ENCODE measurements around the gene MGMT.

MGMT gene

DNA sequence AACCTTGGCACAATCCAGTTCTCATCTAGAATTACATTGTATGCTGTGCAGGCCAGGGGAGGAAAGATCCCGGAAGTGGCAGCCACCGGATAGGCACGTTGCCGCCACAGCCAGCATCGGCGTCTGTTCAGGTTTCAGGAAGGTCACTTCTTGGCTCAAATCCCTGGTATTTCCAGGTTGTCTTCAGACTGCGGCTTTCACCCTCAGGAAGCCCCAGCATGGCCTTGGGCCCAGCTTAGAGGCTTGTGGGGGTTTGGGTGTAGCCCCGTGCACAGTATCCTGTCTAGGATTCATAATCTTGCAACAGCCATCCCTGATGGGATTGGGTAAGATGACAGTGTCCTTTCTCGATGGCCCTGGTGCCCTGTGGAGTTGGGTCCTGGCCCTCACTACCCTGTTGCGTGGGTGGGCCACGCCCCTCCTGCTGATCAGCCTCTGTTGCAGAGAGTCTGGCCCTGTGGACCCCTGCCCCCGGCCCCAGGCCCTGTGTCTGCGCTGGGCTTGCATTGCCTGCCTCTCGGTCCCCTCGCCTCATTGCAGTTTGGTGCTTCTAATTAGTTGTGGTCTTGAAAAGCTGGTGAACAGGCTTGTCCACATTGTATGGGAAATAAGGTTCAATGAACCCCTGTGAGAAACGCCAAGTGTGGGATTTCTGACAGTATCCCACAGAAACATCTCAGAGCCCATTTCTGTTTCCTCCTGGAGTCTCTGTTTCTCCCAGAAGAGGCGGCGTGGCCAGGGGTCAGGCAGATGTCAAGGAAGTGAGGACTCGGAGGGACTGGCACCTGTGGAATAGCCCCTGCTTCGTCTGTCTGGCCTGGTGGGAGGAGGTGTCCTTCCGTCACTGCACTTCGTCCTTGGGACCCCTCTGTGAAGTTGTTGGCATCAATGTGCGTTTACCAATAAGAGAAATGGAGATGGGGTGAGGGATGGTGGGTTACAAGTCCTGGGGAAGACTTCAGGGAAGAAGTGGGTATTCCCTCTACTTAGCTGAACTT is 77.5 kb downstream of the MGMT start:
- DNase-seq = no peak

DNA sequence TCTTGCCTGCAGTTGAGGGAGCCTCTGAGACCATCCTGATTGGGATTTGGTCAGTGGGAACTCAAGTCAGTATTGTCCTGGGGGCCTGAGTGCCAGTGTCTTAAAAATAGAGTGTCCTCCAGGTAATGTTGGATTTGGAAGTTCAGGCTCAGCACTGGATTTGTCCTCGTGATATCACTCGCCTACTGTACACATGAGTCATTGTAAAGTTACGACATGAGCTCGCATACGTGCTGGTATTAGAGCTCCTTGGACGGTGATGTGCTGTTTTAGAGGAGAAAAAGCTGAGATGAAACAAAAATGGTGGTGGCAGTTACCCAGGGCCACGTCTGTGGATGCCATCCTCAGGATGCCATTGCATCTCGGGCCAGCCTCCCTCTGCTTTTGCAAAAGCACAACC is 78.2 kb downstream of the MGMT start:
- no peak for DNase-seq

DNA sequence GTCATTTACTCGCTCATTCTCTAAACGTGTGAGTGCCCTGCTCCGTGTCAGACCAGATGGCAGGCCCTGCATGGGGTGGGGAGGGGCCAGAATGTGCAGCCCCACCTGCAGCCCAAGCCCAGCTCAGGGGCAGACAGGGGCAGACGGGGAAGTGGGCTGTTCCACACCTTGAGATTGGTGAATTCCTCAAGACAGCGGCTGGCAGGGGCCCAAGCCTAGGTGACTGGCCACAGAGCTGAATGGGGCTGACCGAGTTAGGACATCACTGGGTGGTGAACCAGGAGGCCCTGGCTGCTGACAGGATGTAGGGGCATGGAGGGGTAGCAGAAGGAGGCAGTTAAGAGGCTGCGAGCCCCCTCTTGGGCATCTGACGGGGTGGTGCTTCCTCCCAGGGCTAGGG is 79.1 kb downstream of the MGMT start:
- no peak for DNase-seq

DNA sequence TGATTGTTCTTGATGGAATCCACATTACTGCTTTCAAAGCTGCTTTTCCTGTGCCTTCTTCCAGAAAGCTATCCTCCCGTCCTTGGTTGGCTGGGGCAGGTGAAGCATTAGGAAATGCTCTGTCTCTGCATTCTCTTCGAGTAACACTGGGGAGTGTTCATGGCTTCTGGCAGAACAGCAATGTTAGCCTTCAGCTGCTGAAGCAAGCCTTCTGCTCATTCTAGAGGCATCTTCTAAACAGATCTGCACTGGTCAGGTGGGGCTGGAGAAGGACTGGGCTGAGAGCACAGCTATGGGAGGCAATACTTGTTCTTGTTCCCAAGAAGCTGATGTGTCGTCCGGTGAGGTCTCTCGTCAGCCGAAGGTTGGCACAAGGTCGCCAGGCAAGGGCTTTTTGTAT is 80.6 kb downstream of the MGMT start:
- no peak for DNase-seq

DNA sequence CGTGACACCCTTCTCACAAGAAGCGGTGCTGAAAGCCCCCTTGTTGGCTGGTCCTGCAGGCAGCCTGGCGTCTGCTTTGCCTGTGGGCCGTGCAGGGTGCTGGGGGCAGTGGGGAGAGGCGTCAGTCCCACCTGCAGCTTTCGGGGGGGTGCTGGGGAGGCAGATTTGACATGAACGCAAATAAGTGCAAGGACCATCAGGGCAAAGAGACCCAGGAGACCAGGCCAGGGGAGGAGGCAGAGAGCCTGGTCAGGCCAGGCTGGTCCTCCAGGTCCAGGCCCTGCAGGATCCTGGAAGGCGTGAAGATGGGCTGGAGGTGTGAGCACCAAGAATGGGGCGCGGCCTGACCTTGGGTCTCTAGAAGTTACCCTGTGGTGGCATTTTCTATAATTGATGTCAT is 81.6 kb downstream of the MGMT start:
- no peak for DNase-seq

DNA sequence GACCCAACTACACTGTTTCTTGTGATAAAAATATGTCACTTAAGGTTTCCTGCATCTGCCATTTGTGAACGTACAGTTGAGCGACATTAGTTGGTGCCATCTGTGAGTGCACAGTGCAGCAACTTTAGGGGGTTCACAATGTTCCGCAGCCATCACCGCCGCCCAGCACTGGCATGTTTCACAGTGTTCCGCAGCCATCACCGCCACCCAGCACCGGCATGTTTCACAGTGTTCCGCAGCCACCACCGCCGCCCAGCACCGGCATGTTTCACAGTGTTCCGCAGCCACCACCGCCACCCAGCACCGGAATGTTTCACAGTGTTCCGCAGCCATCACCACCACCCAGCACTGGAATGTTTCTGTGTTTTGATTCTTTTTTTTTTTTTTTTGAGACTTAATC is 83.0 kb downstream of the MGMT start:
- DNase-seq = no peak

DNA sequence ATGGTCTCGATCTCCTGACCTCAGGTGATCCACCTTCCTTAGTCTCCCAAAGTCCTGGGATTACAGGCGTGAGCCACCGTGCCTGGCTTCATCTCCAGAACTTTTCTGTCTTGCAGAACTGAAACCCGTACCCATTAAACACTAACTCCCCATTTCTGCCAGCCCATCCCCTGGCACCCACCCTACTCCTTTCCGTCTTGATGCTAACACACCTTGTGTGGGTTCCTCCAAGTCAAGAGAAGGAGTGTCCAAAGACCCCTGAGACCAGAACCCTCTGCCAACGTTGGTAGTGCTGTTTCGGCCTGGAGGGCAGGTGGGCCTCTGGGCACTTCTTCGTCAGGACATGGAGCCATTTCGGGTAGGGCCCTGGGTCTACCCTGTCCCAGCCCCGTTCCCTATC is 83.6 kb downstream of the MGMT start:
- DNase-seq = no peak

- no peak for DNase-seq
Observed at GRCh38 chr10:129552119-129552518, 85.1 kb downstream of the MGMT start.

GRCh38 chr10:129553928-129554327 is 86.9 kb downstream of the MGMT start:
- no peak for DNase-seq

- no peak for DNase-seq
Observed at GRCh38 chr10:129556316-129556715, 89.3 kb downstream of the MGMT start.

- no peak for DNase-seq
Observed at GRCh38 chr10:129560361-129560760, 93.3 kb downstream of the MGMT start.

DNA sequence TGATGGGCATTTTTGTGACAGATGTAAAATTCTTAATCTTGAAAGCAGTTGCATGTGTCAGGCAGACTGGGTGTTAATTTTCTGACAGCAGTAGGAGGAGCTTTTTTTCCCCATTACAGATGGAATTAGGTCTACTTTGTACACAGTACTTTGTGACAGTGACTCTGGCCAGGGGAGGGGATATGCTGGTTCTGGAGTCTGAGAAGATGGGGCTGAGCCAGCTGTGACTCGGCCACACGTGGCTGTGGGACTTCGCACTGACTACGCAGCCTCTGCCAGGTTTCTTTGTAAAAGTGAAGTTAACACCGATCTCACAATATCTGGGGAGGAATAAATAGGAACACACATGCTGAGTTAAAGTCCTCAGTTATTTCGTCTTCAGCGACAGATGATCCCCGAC is 95.4 kb downstream of the MGMT start:
- DNase-seq = no peak

GRCh38 chr10:129564923-129565322 is 97.9 kb downstream of the MGMT start:
- no peak for DNase-seq

DNA sequence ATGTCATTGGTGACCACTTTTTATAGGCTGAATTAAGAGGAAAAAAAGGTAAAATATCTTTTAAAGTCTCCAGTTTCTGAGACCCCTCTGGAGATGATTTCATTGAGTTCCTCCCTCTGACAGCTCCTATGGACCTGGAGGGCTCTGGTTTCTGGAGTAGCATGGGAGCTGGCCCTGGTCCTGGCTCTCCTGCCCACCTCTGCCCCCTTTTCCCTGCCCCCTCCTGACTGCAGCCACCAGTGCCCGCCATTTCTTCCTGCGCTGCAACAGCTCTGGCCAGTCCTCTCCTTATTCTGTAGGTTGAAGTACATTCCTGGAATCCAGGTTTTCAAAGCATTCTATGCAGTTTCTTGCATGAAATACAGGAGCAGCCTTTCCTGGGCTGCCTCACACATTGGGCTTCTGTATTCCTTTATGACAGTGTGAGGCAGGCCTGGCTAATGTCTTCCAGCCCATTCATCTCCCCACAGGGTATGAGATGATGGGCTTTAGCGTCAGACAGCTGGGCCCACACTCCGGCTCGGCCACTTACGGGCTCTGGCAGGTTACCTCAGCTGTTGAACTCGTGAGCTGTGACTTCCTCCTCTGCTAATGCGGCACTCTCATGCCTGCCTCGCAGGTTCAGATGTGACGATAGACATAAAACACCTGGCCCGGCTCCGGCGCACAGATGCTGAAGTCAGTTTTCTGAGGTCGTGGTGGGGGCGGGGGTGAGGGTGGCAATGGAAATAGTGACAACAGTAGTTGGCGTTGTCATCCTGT is 101.7 kb downstream of the MGMT start:
- DNase-seq = no peak

DNA sequence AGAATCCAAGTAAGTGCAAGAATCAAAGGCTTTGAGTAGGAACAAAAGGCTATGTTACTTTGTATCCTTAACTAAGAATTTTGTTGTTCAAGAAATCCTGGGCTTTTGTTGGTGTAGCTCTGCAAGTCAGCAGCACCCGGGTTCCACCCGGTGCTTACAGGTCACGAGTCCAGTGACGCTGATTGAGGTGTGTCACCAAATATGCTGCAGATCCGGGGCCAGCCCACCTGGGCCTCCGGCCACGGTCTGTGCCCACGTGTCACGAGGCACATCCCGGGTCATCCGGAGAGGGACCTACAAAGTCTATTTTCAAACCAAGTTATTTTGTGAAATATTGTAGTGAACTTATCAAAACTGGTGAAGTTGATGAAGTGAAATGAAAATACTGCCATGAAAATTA is 103.1 kb downstream of the MGMT start:
- no peak for DNase-seq

DNA sequence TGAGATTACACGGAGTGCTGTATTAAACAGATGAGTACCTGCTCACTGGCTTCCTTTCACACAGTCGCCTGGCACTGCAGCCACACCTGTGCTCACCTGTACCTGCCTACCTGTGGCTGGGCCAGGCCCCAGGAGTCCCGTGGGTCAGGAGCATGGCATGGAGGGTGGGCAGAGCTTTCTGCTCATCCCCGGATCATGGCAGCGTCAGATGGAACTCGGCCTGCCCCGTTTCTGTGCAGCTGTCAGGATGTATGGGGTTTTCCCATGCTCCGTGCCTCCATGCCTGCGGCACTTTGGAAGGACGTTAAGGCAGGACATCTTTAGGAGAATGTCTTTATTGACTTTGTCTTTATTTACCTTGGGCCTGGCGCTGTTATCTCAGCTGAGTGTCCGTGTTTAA is 112.2 kb downstream of the MGMT start:
- DNase-seq = no peak

- DNase-seq = no peak
Observed at GRCh38 chr10:129580010-129580409, 113.0 kb downstream of the MGMT start.

GRCh38 chr10:129580901-129581300 is 113.9 kb downstream of the MGMT start:
- no peak for DNase-seq

DNA sequence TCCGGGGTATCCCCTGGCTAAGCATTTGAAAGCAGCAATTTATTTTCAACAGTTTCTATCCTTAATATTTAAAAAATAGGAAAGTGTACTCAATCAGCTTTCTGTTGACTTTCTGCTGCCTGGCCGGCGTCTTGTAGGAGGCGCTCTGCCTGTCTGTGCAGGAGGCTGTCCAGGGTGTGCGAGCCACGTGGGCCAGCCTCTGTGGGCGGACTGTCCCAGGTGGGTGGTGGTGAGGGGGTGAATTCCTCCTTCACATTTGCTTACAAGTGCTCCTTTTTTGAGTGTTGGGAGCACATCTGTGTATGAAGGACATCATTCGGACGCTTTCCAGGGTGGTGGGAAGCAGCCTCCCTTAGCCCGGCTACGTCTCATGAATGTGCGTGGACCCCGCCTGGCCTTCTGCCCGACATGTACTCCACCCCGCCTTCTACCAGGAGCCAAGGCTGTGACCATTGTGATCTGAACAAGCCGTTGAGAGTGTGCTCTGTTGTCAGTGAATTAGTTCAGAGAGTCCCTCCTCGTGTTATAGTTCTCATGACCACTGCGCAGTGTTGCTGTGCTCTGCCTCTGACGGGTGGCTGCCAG is 114.9 kb downstream of the MGMT start:
- no peak for DNase-seq

DNA sequence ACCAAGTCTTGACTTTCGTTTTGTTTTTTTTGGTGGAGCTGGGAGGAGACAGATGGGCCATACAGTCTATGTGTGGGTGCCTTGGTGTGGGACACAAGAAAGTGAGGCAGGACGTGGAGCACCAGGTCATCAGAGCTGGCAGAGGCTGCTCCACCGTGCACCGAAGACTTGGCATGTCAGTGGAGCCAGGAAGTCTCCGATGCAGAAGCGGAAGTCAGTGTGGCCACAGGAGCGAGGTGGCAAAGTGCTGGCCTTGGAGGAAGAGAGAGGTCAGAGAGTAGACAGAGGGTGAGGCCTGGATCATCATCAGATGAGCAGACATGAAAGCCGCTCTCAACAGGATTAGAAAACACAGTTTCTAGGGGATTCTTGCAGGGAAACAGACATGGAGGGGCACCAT is 116.8 kb downstream of the MGMT start:
- DNase-seq = no peak

DNA sequence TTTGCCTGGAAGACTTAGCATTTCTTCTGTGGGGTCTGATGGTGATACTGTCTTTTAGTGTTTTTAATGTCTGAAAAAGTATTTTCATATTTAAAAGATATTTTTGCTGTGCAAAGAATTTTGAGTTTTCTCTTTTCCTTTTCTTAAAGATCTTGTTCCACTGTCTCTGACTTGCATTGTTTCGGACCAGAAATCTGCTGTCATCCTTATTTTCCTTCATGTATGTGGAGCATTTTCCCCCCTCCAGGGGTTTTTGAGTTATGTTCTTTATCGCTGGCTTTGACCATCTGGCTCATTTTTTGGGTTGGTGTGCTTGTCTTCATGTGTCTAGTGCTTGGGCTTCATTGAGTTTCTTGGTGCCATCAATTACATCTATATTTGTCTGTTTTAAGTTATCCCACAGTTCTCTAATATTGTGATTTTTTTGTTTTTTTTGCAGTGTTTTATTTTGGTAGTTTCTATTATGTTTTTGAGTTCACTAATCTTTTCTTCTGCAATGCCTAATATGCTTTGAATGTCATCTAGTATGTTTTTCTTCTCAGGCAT is 119.9 kb downstream of the MGMT start:
- no peak for DNase-seq

DNA sequence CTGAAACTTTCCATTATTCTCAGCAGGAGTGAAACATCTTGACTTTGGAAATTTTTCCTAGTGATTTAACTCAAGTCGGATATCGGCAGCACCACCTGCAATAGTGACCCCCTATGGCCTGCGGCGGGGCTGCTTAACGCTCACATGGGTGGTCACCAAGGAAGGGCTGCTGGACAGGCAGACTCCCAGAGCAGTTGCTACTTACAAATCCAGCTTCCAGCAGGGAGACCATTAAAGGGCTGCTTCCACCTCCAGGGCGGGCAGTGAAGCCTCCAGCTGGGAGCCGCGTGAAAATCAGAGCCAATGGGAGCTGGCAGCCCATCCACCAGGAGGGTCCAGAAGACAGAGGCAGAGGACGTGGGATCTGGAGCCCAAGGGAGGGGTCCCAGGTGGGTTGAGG is 122.5 kb downstream of the MGMT start:
- no peak for DNase-seq

- no peak for DNase-seq
Observed at GRCh38 chr10:129593953-129594352, 126.9 kb downstream of the MGMT start.
